Testis (tissue), 3 donors: Measurements from ENCODE around the gene MBP. TPM values are rescaled to one million over a fixed set of nuclear protein-coding genes. Genes with fewer than 3 reads are reported as not detected.

Experiments used
- DNase-seq: peaks from one replicate; pipeline ENCODE4 v3.0.0-alpha.2; 2019
- H3K27ac ChIP-seq, 2 donors: fragments of 200-600 bp; sonication (generic); one replicate each; pipeline ENCODE4 v1.5.1; 2019
- H3K27me3 ChIP-seq: fragments of 200-600 bp; sonication (generic); one replicate; pipeline ENCODE4 v1.5.1; 2019
- H3K36me3 ChIP-seq: fragments of 200-600 bp; sonication (generic); one replicate; pipeline ENCODE4 v1.5.1; 2017; ENCODE audit warnings: low read depth; ENCODE audit errors: missing control alignments
- H3K4me1 ChIP-seq: fragments of 200-600 bp; sonication (generic); one replicate; pipeline ENCODE4 v1.5.1; 2019
- H3K4me3 ChIP-seq, 2 donors: fragments of 200-600 bp; sonication (generic); one replicate each; pipeline ENCODE4 v1.5.1; 2017 to 2019
- H3K9me3 ChIP-seq: fragments of 200-600 bp; sonication (generic); one replicate; pipeline ENCODE4 v1.5.1; 2017
- POLR2A ChIP-seq: fragments of 450-650 bp; IDR thresholded peaks from one replicate; pipeline ENCODE4 v1.6.1; 2017; ENCODE audit warnings: antibody characterized with exemption, mild to moderate bottlenecking, moderate library complexity
- WGBS, 2 donors: methylation state at CpG; one replicate each; pipeline ENCODE4 v1.1.5; 2018; 5-methylcytosine and 5-hydroxymethylcytosine counted together
- intact Hi-C: fragments of 100-400 bp; cut with DNase I; formaldehyde crosslinking; loops from one replicate; pipeline ENCODE4 v1.15.1; 2023; ENCODE audit warnings: low total_unique reads
- polyA plus RNA-seq: library from polyadenylated mRNA; stranded (reverse); fragments of 350-450 nt; fragmentation: Illumina TruSeq; extraction: RNeasy Lipid Tissue Mini Kit (QIAGEN cat#74804); gene quantifications from one replicate; pipeline ENCODE4 v1.2.3, GENCODE V29; 2014; ENCODE audit warnings: low read depth, low replicate concordance; ENCODE audit not compliant: insufficient read depth
- total RNA-seq, 2 donors: library from RNA; depleted of rRNA; stranded (reverse); fragments of >200 nt; gene quantifications; one replicate each; pipeline ENCODE4 v1.2.3, GENCODE V29; 2016
- TF ChIP-seq, protein P1 (sequence below), 3 experiments: fragments of 450-650 bp in 2 of 3; fragments of 200-600 bp in 1 of 3; sonication (generic) in 1 of 3; IDR thresholded peaks; one replicate each; pipeline ENCODE4 v1.5.1; 2016 to 2019; ENCODE audit warnings: antibody characterized with exemption in 3 of 3, mild to moderate bottlenecking in 2 of 3, moderate library complexity in 1 of 3

MBP gene
- total and polyA plus RNA-seq, 3 donors from 2014 or later = 15.4 to 20.3 (median 16.7) TPM

DNA sequence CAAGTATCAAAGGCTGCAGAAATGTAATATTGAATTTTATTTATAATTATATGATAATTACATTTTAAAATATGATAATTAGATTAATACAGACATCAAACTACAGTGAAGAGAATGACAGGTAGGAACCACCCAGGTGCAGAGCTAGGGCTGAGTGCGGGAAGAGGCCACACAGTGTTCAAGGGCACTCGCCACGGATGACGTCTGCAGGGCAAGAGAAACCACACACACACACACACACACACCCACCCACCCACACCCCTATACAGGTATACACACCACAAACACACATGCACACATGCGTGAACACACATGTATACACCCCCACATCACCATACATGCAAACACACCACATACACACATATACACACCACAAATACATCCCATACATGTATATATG lies 41.2 kb downstream of the MBP start:
- intact Hi-C loops = no loop called here
- 89 to 91% methylated on average over 5 of the region's 5 CpGs for WGBS, 2 donors
- TF ChIP-seq POLR2A = no peak
- TF ChIP-seq, protein P1, sequence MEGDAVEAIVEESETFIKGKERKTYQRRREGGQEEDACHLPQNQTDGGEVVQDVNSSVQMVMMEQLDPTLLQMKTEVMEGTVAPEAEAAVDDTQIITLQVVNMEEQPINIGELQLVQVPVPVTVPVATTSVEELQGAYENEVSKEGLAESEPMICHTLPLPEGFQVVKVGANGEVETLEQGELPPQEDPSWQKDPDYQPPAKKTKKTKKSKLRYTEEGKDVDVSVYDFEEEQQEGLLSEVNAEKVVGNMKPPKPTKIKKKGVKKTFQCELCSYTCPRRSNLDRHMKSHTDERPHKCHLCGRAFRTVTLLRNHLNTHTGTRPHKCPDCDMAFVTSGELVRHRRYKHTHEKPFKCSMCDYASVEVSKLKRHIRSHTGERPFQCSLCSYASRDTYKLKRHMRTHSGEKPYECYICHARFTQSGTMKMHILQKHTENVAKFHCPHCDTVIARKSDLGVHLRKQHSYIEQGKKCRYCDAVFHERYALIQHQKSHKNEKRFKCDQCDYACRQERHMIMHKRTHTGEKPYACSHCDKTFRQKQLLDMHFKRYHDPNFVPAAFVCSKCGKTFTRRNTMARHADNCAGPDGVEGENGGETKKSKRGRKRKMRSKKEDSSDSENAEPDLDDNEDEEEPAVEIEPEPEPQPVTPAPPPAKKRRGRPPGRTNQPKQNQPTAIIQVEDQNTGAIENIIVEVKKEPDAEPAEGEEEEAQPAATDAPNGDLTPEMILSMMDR (IDR thresholded peaks at IDR 0.05) = no peak
- Histone ChIP-seq H3K4me1 (no peaks in the 10 kb centered on the region), H3K36me3 (no peaks in the 10 kb centered on the region), H3K27ac (no peak overlapping the region), H3K9me3 (no peaks in the 10 kb centered on the region), H3K4me3 (no peak overlapping the region), H3K27me3 (no peaks in the 10 kb centered on the region)
- no peak for DNase-seq

DNA sequence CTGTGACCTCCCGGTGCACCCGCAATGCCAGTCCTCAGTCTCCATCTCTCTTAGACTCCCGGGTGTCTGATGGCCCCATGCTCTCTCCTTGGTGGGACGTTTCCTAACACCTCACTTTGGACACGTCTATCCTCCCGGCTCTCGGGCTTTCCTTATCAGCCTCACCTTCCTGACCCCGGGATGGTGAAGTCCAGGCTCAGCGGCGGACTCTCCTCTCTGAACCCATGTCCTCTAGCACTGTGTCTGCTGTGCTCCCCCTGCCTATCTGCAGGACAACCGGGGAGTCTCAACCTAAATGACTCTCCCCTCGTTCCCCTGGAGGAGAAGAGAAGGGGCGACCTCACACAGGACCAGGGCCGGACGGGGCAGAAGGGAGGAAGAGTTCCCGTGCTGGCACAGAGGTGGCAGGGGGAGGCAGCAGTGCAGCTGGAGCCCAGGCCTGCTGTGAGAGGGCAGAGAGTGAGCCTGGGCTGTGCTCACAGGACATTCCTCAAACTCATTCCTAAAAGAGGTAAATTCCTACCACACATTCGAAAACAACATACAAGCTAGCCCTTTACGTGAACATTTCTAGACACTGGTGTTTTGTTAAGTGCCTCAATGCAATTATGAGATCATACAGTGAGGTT lies 41.9 kb downstream of the MBP start:
- Histone ChIP-seq H3K27me3 (no peaks in the 10 kb centered on the region), H3K9me3 (no peaks in the 10 kb centered on the region), H3K4me3 (no peak overlapping the region), H3K27ac (no peak overlapping the region), H3K36me3 (no peaks in the 10 kb centered on the region), H3K4me1 (no peaks in the 10 kb centered on the region)
- WGBS, 2 donors = 80 to 88% methylated on average over 18 of the region's 18 CpGs
- TF ChIP-seq, protein P1 (IDR thresholded peaks at IDR 0.05) = no peak
- no peak for TF ChIP-seq POLR2A
- intact Hi-C loops = no loop called here
- no peak for DNase-seq

DNA sequence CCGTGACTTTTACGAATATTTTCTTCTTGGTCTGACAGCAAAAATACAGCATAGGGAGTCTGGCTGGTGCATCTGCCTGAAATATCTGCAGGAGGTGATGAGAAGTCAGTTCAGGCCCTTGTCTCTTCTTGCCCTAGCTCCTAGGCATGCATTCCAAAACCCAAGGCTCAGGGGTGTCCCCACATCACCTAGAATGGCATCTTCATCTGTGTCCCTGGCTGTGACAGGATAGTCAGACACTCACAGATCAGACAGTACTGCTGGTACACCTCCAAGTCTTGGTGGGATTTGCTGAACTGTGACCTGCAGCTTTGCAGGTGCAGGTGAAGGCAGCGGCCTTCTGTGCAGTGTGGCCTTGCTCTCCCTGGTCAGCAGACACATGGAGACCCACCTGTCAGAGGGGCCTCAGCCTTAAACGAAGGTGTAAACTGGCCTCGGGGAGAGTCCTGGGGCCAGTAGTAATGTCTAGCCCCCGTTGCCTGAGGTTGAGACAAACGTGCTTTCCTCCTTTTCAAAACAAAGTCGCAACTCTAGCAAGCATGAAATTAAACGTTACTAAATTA lies 42.8 kb downstream of the MBP start:
- 85 to 92% methylated on average over 6 to 9 of the region's 9 CpGs for WGBS, 2 donors
- no peak for TF ChIP-seq POLR2A
- TF ChIP-seq, protein P1 (IDR thresholded peaks at IDR 0.05) = no peak
- no peak overlapping the region for H3K27ac ChIP-seq
- H3K9me3 ChIP-seq = no peaks in the 10 kb centered on the region
- no peak for DNase-seq
- no peaks in the 10 kb centered on the region for H3K27me3 ChIP-seq
- H3K4me3 ChIP-seq = no peak overlapping the region
- intact Hi-C loops = no loop called here
- peaks cover under 1% of the 10 kb centered on the region for H3K4me1 ChIP-seq
- no peaks in the 10 kb centered on the region for H3K36me3 ChIP-seq

DNA sequence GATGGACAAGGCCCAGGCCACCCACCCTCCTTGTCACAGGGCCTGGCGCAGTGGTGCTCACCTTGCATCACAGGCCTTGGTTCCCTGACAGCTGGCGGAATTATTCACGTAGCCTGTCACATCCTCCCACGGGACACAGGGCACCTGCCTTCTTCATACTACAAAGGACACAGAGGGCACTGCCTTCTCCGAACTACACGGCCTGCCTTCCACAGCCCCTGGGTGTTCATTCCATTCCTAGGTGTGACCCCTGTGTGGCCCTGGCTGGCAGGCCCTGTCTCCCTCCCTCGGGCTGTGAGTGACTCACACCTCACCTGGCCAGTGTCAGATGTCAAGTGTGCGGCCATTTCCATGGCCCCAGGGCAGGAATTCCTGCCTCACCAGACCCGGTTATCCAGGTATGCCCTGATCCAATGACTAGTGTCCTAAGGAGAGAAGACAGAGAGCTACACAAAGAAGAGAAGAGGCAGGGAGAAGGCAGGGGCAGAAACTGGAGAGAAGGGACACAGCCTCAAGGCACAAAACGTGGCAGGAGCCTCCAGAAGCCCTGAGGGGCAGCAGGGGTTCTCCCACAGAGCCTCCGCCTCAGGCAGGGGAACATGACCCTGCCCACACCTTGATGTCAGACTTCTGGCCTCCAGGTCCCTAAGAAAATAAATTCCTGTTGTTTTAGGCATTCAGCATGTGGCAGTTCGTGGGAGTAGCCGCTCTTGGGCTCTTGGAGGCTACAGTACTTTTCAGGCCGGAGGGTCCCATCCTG lies 43.4 kb downstream of the MBP start:
- TF ChIP-seq, protein P1 (IDR thresholded peaks at IDR 0.05) = no peak
- no peak for TF ChIP-seq POLR2A
- DNase-seq = no peak
- Histone ChIP-seq H3K27ac (no peak overlapping the region), H3K27me3 (no peaks in the 10 kb centered on the region), H3K4me3 (no peak overlapping the region), H3K9me3 (no peaks in the 10 kb centered on the region), H3K36me3 (no peaks in the 10 kb centered on the region), H3K4me1 (peaks cover 7% of the 10 kb centered on the region)
- 83 to 88% methylated on average over 13 to 14 of the region's 14 CpGs for WGBS, 2 donors
- intact Hi-C loops = no loop called here
